ENCODE results near the gene TCOF1.

GRCh38 chr5:150363185-150363584, 5.7 kb downstream of the TCOF1 start:
- TF ChIP-seq POLR2A (IDR thresholded peaks at IDR 0.05; ENCODE audit: low read depth, low read length) (no peak), POLR2AphosphoS5 (IDR thresholded peaks at IDR 0.05; ENCODE audit: low read depth, low read length) (no peak), TAF1 (IDR thresholded peaks at IDR 0.05; ENCODE audit: low read depth, low read length) (no peak), SPI1 (IDR thresholded peaks at IDR 0.05; ENCODE audit: low read depth, low read length) (no peak)

Measured in GM12891 (cell line).